Uterus (tissue), 2 donors: ENCODE measurements around the gene CSGALNACT2.

ENCODE experiments used
- POLR2A ChIP-seq, 2 donors: fragments of 450-650 bp; IDR thresholded peaks; one replicate each; pipeline ENCODE4 v1.6.1; 2016; ENCODE audit warnings: antibody characterized with exemption in 2 of 2, mild to moderate bottlenecking in 1 of 2, moderate library complexity in 1 of 2
- TF ChIP-seq, protein P1 (sequence below), 4 experiments: fragments of 200-600 bp in 2 of 4; fragments of 450-650 bp in 2 of 4; sonication (generic) in 2 of 4; IDR thresholded peaks; one replicate each; pipeline ENCODE4 v1.5.1; 2016 to 2019; ENCODE audit warnings: antibody characterized with exemption in 4 of 4, mild to moderate bottlenecking in 2 of 4, moderate library complexity in 1 of 4

DNA sequence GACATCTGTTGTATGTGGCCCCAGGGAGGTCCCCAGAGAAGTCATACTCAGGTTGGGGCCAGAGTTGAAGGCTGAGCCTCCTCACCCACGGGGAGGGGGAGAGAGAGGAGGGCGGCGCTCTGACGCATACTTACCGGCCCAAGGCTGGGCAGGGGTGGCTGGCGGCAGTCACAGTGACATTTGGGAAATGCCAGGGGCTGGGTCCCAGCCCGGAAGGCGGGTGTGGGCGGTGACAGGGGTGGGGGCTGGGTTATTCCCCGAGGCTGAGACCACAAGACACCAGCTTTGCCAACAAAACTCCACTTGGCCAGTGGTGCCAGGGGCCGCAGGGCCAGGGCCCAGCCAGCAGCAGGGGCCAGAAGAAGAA, 87.5 kb downstream of the CSGALNACT2 start:
- TF ChIP-seq, protein P1, sequence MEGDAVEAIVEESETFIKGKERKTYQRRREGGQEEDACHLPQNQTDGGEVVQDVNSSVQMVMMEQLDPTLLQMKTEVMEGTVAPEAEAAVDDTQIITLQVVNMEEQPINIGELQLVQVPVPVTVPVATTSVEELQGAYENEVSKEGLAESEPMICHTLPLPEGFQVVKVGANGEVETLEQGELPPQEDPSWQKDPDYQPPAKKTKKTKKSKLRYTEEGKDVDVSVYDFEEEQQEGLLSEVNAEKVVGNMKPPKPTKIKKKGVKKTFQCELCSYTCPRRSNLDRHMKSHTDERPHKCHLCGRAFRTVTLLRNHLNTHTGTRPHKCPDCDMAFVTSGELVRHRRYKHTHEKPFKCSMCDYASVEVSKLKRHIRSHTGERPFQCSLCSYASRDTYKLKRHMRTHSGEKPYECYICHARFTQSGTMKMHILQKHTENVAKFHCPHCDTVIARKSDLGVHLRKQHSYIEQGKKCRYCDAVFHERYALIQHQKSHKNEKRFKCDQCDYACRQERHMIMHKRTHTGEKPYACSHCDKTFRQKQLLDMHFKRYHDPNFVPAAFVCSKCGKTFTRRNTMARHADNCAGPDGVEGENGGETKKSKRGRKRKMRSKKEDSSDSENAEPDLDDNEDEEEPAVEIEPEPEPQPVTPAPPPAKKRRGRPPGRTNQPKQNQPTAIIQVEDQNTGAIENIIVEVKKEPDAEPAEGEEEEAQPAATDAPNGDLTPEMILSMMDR (IDR thresholded peaks at IDR 0.05), result no peak
- TF ChIP-seq POLR2A (IDR thresholded peaks at IDR 0.05), result no peak
